ENCODE data around the gene IL22RA1.

The IL22RA1 gene

GRCh38 chr1:24108334-24109165, 34.4 kb downstream of the IL22RA1 start:
- peak; percentile 37 for DNase-seq (ENCODE audit: low read depth, low spot score)
- ChIA-PET CTCF (no interaction called here), POLR2A (interaction anchor here (1.3 kb wide), 1 partner anchor 9 kb away, joined by 5 read pairs; no protein-coding TSS in a partner anchor)
- H3K4me3 ChIP-seq (ENCODE audit: low read depth, low read length), result no peak overlapping the region
- no peak for TF ChIP-seq CTCF (IDR thresholded peaks at IDR 0.05; ENCODE audit: insufficient read depth, low read length, missing control alignments)

GRCh38 chr1:24107462-24108138, 35.3 kb downstream of the IL22RA1 start:
- H3K4me3 ChIP-seq (ENCODE audit: low read depth, low read length), result no peak overlapping the region
- no peak for DNase-seq (ENCODE audit: low read depth, low spot score)
- CTCF ChIA-PET, result no interaction called here
- TF ChIP-seq CTCF (IDR thresholded peaks at IDR 0.05; ENCODE audit: insufficient read depth, low read length, missing control alignments), result no peak
- POLR2A ChIA-PET, result no interaction called here

- POLR2A ChIA-PET, result interaction anchor here (0.6 to 0.8 kb wide), 2 partner anchors 10 kb away, joined by 3 to 4 read pairs; no protein-coding TSS in a partner anchor
- TF ChIP-seq CTCF (IDR thresholded peaks at IDR 0.05; ENCODE audit: insufficient read depth, low read length, missing control alignments), result no peak
- no peak for DNase-seq (ENCODE audit: low read depth, low spot score)
- H3K4me3 ChIP-seq (ENCODE audit: low read depth, low read length), result no peak overlapping the region
- CTCF ChIA-PET, result interaction anchor here (1.1 to 3.0 kb wide), 3 partner anchors 35 to 50 kb away, joined by 3 to 10 read pairs (median 3); no protein-coding TSS in a partner anchor
These were observed 37.4 kb downstream of the IL22RA1 start for GRCh38 chr1:24105368-24106160.

GRCh38 chr1:24104854-24105253, 38.1 kb downstream of the IL22RA1 start:
- POLR2A ChIA-PET, result interaction anchor here (0.6 kb wide), 1 partner anchor 11 kb away, joined by 3 read pairs; no protein-coding TSS in a partner anchor
- H3K4me3 ChIP-seq (ENCODE audit: low read depth, low read length), result no peak overlapping the region
- DNase-seq (ENCODE audit: low read depth, low spot score), result no peak
- CTCF ChIA-PET, result interaction anchor here (1.1 to 3.0 kb wide), 3 partner anchors 34 to 45 kb away, joined by 3 to 10 read pairs (median 10); no protein-coding TSS in a partner anchor
- no peak for TF ChIP-seq CTCF (IDR thresholded peaks at IDR 0.05; ENCODE audit: insufficient read depth, low read length, missing control alignments)

GRCh38 chr1:24103879-24104278, 39.1 kb downstream of the IL22RA1 start:
- CTCF ChIA-PET, result interaction anchor here (3.0 kb wide), 2 partner anchors 33 to 46 kb away, joined by 10 read pairs; no protein-coding TSS in a partner anchor
- POLR2A ChIA-PET, result no interaction called here

More at GRCh38 chr1:24103879-24104278, 39.1 kb downstream of the IL22RA1 start:
- TF ChIP-seq CTCF (IDR thresholded peaks at IDR 0.05; ENCODE audit: insufficient read depth, low read length, missing control alignments), result no peak
- no peak for DNase-seq (ENCODE audit: low read depth, low spot score)
- no peak overlapping the region for H3K4me3 ChIP-seq (ENCODE audit: low read depth, low read length)

Data from AG04449 (cell line).